ENCODE data around the gene TIPIN. TPM values are rescaled to one million over a fixed set of nuclear protein-coding genes. Genes with fewer than 3 reads are reported as not detected.
"Not testable (repeated sequence)": the region's sequence is repeated elsewhere in the genome, so short reads cannot be mapped to it uniquely, and the experiment has no call there.

Gene TIPIN
- total RNA-seq, 1 experiment from 2014 or later: 16.1 TPM

DNA sequence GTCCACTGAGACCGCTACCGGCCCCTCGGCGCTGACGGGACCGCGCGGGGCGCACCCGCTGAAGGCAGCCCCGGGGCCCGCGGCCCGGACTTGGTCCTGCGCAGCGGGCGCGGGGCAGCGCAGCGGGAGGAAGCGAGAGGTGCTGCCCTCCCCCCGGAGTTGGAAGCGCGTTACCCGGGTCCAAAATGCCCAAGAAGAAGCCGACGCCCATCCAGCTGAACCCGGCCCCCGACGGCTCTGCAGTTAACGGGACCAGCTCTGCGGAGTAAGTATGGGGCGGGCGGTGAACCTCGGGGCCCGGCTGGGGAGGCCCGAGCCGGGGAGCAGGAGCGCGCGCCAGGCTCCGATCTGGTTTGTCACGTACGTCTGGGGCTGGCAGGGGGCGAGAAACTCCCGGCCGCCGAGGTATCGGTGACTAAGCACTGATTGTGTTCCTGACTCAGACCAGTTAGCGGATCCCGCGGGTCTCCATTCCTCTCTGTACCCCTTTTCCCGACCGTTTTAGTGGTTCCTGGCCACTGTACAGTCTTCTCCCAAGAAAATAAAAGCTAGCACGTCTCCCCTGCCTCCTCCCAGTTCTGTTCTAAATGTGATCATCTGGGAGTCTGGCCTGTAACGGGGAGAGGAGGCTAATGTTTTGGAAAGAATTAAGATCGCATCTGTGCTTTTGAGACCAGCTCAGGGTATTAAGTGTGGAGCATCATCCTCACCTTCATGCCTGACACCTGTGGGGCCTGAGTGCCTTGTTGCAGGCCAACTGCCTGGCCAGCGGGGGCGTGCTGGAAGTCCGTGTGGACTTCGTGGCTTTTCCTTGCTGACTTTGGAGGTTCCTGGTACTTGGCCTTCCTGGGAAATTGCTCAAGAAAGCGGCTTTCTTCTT lies 30.9 kb upstream of the TIPIN start:
- peaks cover under 1% of the 10 kb centered on the region for H3K36me3 Mint-ChIP-seq (ENCODE audit: insufficient read depth, unreplicated experiment)
- H3K27ac Mint-ChIP-seq (ENCODE audit: low read depth, unreplicated experiment): peak overlapping the region; percentile 98
- DNase-seq (ENCODE audit: unreplicated experiment): peak; percentile 66
- ChIA-PET POLR2A (interaction anchor here (0.7 to 7.7 kb wide), 28 partner anchors 8 to 117 kb away, joined by 3 to 158 read pairs (median 5); partner anchors contain the start of genes DIS3L, RPL4, SNAPC5 and TIPIN), CTCF (interaction anchor here (0.9 to 2.9 kb wide), 11 partner anchors 9 to 287 kb away, joined by 3 to 50 read pairs (median 5); partner anchors contain the start of gene SNAPC5)
- H3K4me1 Mint-ChIP-seq (ENCODE audit: insufficient read depth, unreplicated experiment): peaks cover 38% of the 10 kb centered on the region
- BruUV-seq (replicated peaks): TSS peak; percentile 29
- no peaks in the 10 kb centered on the region for H3K27me3 Mint-ChIP-seq (ENCODE audit: insufficient read depth, unreplicated experiment)
- intact Hi-C loops (cut with micrococcal nuclease): loop anchor here (5.0 kb wide), 1 partner anchor 95 kb away; the partner anchor contains the start of gene DIS3L
- peak overlapping the region; percentile 100 for H3K4me3 Mint-ChIP-seq (ENCODE audit: unreplicated experiment)
- no peaks in the 10 kb centered on the region for H3K9me3 Mint-ChIP-seq (ENCODE audit: unreplicated experiment)
- TF ChIP-seq, protein P1, sequence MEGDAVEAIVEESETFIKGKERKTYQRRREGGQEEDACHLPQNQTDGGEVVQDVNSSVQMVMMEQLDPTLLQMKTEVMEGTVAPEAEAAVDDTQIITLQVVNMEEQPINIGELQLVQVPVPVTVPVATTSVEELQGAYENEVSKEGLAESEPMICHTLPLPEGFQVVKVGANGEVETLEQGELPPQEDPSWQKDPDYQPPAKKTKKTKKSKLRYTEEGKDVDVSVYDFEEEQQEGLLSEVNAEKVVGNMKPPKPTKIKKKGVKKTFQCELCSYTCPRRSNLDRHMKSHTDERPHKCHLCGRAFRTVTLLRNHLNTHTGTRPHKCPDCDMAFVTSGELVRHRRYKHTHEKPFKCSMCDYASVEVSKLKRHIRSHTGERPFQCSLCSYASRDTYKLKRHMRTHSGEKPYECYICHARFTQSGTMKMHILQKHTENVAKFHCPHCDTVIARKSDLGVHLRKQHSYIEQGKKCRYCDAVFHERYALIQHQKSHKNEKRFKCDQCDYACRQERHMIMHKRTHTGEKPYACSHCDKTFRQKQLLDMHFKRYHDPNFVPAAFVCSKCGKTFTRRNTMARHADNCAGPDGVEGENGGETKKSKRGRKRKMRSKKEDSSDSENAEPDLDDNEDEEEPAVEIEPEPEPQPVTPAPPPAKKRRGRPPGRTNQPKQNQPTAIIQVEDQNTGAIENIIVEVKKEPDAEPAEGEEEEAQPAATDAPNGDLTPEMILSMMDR (IDR thresholded peaks at IDR 0.05; ENCODE audit: unreplicated experiment): no peak

DNA sequence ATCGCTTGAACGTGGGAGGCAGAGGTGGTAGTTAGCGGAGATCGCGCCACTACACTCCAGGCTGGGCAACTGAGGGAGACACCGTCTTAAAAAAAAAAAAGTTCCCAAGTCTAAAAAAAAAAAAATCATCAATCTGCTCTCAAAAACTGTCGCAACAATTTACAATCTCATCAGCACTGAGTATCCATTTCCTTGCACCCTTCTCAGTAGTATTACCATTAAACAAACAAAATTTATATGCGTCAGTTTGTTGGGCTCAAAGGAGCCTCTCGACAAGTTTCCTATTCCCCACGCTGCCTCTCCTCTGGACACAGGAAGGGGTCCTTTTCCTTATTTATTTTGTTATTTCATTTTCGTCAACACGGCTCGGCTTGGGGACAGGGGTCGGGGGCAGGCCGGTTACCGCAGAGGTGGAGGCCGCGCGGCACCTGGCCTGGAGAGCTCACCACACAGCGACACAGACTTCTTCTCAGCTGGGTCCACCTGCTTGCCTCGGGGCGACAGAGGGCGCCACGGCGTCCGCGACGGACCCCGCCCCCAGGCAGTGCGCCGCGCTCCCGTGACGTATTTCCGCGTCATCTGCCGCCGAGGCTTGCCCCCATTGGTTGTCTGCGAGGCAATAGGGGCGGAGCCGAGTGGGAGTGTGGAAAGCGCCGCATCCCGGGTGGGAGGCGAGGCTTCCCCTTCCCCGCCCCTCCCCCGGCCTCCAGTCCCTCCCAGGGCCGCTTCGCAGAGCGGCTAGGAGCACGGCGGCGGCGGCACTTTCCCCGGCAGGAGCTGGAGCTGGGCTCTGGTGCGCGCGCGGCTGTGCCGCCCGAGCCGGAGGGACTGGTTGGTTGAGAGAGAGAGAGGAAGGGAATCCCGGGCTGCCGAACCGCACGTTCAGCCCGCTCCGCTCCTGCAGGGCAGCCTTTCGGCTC lies 30.0 kb upstream of the TIPIN start, which contains the start of gene MAP2K1:
MAP2K1 (plus strand) TSS at position 709 of the 920 bp plus-strand sequence. CDS start 436 bp downstream, outside the sequence.
- DNase-seq (ENCODE audit: unreplicated experiment): peak; percentile 97
- TF ChIP-seq, protein P1 (IDR thresholded peaks at IDR 0.05; ENCODE audit: unreplicated experiment): peak; percentile 43
- intact Hi-C loops (cut with micrococcal nuclease): loop anchor here (1.0 to 5.0 kb wide), 2 partner anchors 94 to 111 kb away; partner anchors contain the start of genes DIS3L and SNAPC5
- H3K36me3 Mint-ChIP-seq (ENCODE audit: insufficient read depth, unreplicated experiment): no peaks in the 10 kb centered on the region
- BruUV-seq (replicated peaks): TSS peak; percentile 65
- CTCF ChIA-PET: interaction anchor here (0.6 to 2.9 kb wide), 7 partner anchors 10 to 115 kb away, joined by 3 to 50 read pairs (median 5); partner anchors contain the start of gene SNAPC5
- peak within 1 kb of the TSS; percentile 100 for H3K4me3 Mint-ChIP-seq (ENCODE audit: unreplicated experiment)
- peaks cover 32% of the 10 kb centered on the region for H3K4me1 Mint-ChIP-seq (ENCODE audit: insufficient read depth, unreplicated experiment)
- H3K27me3 Mint-ChIP-seq (ENCODE audit: insufficient read depth, unreplicated experiment): no peaks in the 10 kb centered on the region
- POLR2A ChIA-PET: interaction anchor here (0.7 to 7.7 kb wide), 22 partner anchors 11 to 497 kb away, joined by 3 to 158 read pairs (median 4); partner anchors contain the start of genes DIS3L, RPL4, SNAPC5 and TIPIN
- peak within 1 kb of the TSS; percentile 98 for H3K27ac Mint-ChIP-seq (ENCODE audit: low read depth, unreplicated experiment)
- no peaks in the 10 kb centered on the region for H3K9me3 Mint-ChIP-seq (ENCODE audit: unreplicated experiment)

DNA sequence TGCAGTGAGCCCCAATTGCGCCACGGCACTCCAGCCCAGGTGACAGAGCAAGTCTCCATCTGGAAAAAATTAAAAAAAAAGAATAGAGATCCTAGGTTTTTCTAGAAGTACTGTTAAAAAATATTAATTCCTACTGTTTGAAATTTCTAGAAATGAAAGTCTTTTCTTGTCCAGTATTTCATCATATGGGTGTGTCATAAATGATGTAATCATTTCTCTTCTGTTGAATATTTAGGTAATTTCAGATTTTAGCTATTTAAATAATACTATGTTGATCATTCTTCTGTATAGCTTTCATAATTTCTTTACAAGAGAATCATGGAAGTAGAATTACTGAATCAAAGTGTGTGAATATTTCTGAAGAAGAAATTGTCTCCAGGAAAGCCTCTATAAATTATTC lies 24.9 kb upstream of the TIPIN start:
- H3K9me3 Mint-ChIP-seq (ENCODE audit: unreplicated experiment); intact Hi-C loops (cut with micrococcal nuclease); H3K36me3 Mint-ChIP-seq (ENCODE audit: insufficient read depth, unreplicated experiment); H3K4me1 Mint-ChIP-seq (ENCODE audit: insufficient read depth, unreplicated experiment); BruUV-seq (replicated peaks); H3K4me3 Mint-ChIP-seq (ENCODE audit: unreplicated experiment); CTCF ChIA-PET; DNase-seq (ENCODE audit: unreplicated experiment); H3K27me3 Mint-ChIP-seq (ENCODE audit: insufficient read depth, unreplicated experiment); H3K27ac Mint-ChIP-seq (ENCODE audit: low read depth, unreplicated experiment): not testable (repeated sequence)
- POLR2A ChIA-PET: interaction anchor here (0.9 to 1.0 kb wide), 2 partner anchors 11 to 122 kb away, joined by 3 read pairs; no protein-coding TSS in a partner anchor

DNA sequence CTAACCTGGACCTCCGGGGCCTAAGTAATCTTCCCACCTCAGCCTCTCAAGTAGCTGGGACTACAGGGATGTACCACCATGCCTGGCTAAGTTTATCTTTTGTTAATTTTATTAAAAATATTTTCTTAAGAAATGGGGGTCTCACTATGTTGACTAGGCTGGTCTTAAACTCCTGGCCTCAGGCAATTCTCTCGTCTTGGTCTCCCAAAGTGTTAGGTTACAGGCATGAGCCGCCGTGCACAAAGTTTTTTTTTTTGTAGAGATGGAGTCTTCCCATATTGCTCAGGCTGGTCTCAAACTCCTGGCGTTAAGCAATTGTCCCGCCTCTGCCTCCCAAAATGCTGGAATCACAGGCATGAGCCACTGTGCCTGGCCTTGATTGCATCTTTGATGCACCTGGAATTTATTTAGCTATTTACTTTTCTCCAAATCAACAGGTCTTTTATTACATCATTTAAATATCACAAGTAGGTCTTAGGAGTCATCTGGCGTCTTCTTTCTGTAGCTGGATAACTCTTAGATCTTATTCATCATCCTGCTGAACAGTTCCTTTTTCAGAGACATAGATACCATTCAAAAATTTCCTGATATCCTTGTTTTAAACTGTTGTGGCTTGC lies 22.4 kb upstream of the TIPIN start:
- BruUV-seq (replicated peaks): no TSS peak
- TF ChIP-seq, protein P1 (IDR thresholded peaks at IDR 0.05; ENCODE audit: unreplicated experiment): no peak
- H3K4me1 Mint-ChIP-seq (ENCODE audit: insufficient read depth, unreplicated experiment): no peaks in the 10 kb centered on the region
- ChIA-PET POLR2A (interaction anchor here (0.9 kb wide), 1 partner anchor 9 kb away, joined by 3 read pairs; no protein-coding TSS in a partner anchor), CTCF (interaction anchor here (0.7 kb wide), 1 partner anchor 111 kb away, joined by 8 read pairs; no protein-coding TSS in a partner anchor)
- H3K9me3 Mint-ChIP-seq (ENCODE audit: unreplicated experiment): no peaks in the 10 kb centered on the region
- no peak overlapping the region for H3K27ac Mint-ChIP-seq (ENCODE audit: low read depth, unreplicated experiment)
- DNase-seq (ENCODE audit: unreplicated experiment): no peak
- intact Hi-C loops (cut with micrococcal nuclease): no loop called here
- no peak overlapping the region for H3K4me3 Mint-ChIP-seq (ENCODE audit: unreplicated experiment)
- no peaks in the 10 kb centered on the region for H3K27me3 Mint-ChIP-seq (ENCODE audit: insufficient read depth, unreplicated experiment)
- no peaks in the 10 kb centered on the region for H3K36me3 Mint-ChIP-seq (ENCODE audit: insufficient read depth, unreplicated experiment)

All from MCF 10A (cell line).